Neural cell (in vitro differentiated cells): Measurements from ENCODE around the gene PDILT. TPM values are rescaled to one million over a fixed set of nuclear protein-coding genes. Genes with fewer than 3 reads are reported as not detected.

Source experiments
- H2AFZ ChIP-seq: fragments of 200-600, 300-800 bp; sonication (generic), shearing (Covaris generic); 2 replicates; pipeline ENCODE4 v1.6.0; 2014; ENCODE audit warnings: low read depth, mild to moderate bottlenecking, antibody characterized with exemption, low read length, moderate library complexity
- H3F3A ChIP-seq: fragments of 200-600 bp; shearing (Covaris generic); 2 replicates; pipeline ENCODE4 v1.6.1; 2016; ENCODE audit warnings: mild to moderate bottlenecking, moderate library complexity, mixed read lengths, antibody characterized with exemption, low read length; ENCODE audit not compliant: insufficient read depth, poor library complexity, severe bottlenecking
- H3K27ac ChIP-seq: fragments of 200-600, 300-800 bp; sonication (generic), shearing (Covaris generic); 2 replicates; pipeline ENCODE4 v1.5.1; 2014; ENCODE audit warnings: mild to moderate bottlenecking, low read length, moderate library complexity
- H3K27me3 ChIP-seq: fragments of 300-800, 200-600 bp; sonication (generic), shearing (Covaris generic); 2 replicates; pipeline ENCODE4 v1.6.0; 2014; ENCODE audit warnings: mild to moderate bottlenecking, low read depth, low read length, moderate library complexity; ENCODE audit not compliant: insufficient read depth
- H3K36me3 ChIP-seq: fragments of 300-800, 200-600 bp; sonication (generic), shearing (Covaris generic); 2 replicates; pipeline ENCODE4 v1.5.1; 2014; ENCODE audit warnings: mild to moderate bottlenecking, antibody characterized with exemption, low read length, moderate library complexity; ENCODE audit not compliant: insufficient read depth
- H3K4me2 ChIP-seq: fragments of 300-800, 200-600 bp; sonication (generic), shearing (Covaris generic); 2 replicates; pipeline ENCODE4 v1.6.0; 2014; ENCODE audit warnings: mild to moderate bottlenecking, low read length
- H3K4me3 ChIP-seq: fragments of 300-800, 200-600 bp; sonication (generic), shearing (Covaris generic); 2 replicates; pipeline ENCODE4 v1.5.1; 2014; ENCODE audit warnings: mild to moderate bottlenecking, low read length, moderate library complexity
- H3K79me2 ChIP-seq: fragments of 200-600 bp; shearing (Covaris generic); replicated peaks from 2 replicates; pipeline ENCODE4 v1.6.0; 2014; ENCODE audit warnings: mild to moderate bottlenecking, low read length, moderate library complexity; ENCODE audit not compliant: insufficient read depth
- H3K9ac ChIP-seq: fragments of 300-800, 200-600 bp; sonication (generic), shearing (Covaris generic); 2 replicates; pipeline ENCODE4 v1.6.1; 2016; ENCODE audit warnings: mild to moderate bottlenecking, low read length, mixed read lengths
- H3K9me2 ChIP-seq: fragments of 200-600 bp; shearing (Covaris generic); 2 replicates; pipeline ENCODE4 v1.6.1; 2016; ENCODE audit warnings: mild to moderate bottlenecking, low read length, mixed read lengths; ENCODE audit not compliant: insufficient read depth
- H3K9me3 ChIP-seq: fragments of 200-600, 300-800 bp; sonication (generic), shearing (Covaris generic); 2 replicates; pipeline ENCODE4 v1.6.1; 2016; ENCODE audit warnings: mild to moderate bottlenecking, mixed run types, low read length, moderate library complexity, mixed read lengths
- H4K20me1 ChIP-seq: fragments of 200-600 bp; shearing (Covaris generic); 2 replicates; pipeline ENCODE4 v1.6.1; 2016; ENCODE audit warnings: mild to moderate bottlenecking, mixed run types; ENCODE audit not compliant: insufficient read depth
- EP300 ChIP-seq: fragments of 450-650 bp; conservative IDR thresholded peaks from 2 replicates; pipeline ENCODE4 v1.6.1; 2014; ENCODE audit warnings: antibody characterized with exemption, mild to moderate bottlenecking, moderate library complexity; ENCODE audit not compliant: poor library complexity, severe bottlenecking
- EZH2 ChIP-seq: fragments of 200-600, 300-800 bp; shearing (Covaris generic), sonication (generic); IDR thresholded peaks from 2 replicates; pipeline ENCODE4 v1.6.1; 2014; ENCODE audit warnings: antibody characterized with exemption, low read length, borderline replicate concordance, mild to moderate bottlenecking; ENCODE audit not compliant: insufficient read depth, poor library complexity, severe bottlenecking
- MXI1 ChIP-seq: fragments of 450-650 bp; conservative IDR thresholded peaks from 2 replicates; pipeline ENCODE4 v1.6.1; 2014; ENCODE audit warnings: antibody characterized with exemption, mild to moderate bottlenecking; ENCODE audit not compliant: poor library complexity, severe bottlenecking
- POLR2AphosphoS5 ChIP-seq: IDR thresholded peaks from 2 replicates; pipeline ENCODE4 v1.6.1; 2012
- RAD21 ChIP-seq: fragments of 450-650 bp; conservative IDR thresholded peaks from 2 replicates; pipeline ENCODE4 v1.6.1; 2014; ENCODE audit warnings: antibody characterized with exemption, mild to moderate bottlenecking, moderate library complexity
- SMC3 ChIP-seq: fragments of 450-650 bp; conservative IDR thresholded peaks from 2 replicates; pipeline ENCODE4 v1.6.1; 2014; ENCODE audit warnings: antibody characterized with exemption, mild to moderate bottlenecking, moderate library complexity; ENCODE audit not compliant: poor library complexity
- TAF1 ChIP-seq: IDR thresholded peaks from 2 replicates; pipeline ENCODE4 v1.6.1; 2012; ENCODE audit warnings: low read depth
- polyA plus RNA-seq: library from polyadenylated mRNA; depleted of rRNA; stranded (reverse); fragments of >200 nt; gene quantifications from 2 replicates; pipeline ENCODE4 v1.2.3, GENCODE V29; 2014
- TF ChIP-seq, protein P1 (sequence below): fragments of 450-650 bp; IDR thresholded peaks from 2 replicates; pipeline ENCODE4 v1.5.1; 2014; ENCODE audit warnings: antibody characterized with exemption, mild to moderate bottlenecking, moderate library complexity; ENCODE audit not compliant: poor library complexity, severe bottlenecking
- TF ChIP-seq, protein P2 (sequence below): IDR thresholded peaks from 2 replicates; pipeline ENCODE4 v1.6.1; 2012; ENCODE audit warnings: borderline replicate concordance

The PDILT gene
- polyA plus RNA-seq, 1 donor from 2014 or later = not detected

DNA sequence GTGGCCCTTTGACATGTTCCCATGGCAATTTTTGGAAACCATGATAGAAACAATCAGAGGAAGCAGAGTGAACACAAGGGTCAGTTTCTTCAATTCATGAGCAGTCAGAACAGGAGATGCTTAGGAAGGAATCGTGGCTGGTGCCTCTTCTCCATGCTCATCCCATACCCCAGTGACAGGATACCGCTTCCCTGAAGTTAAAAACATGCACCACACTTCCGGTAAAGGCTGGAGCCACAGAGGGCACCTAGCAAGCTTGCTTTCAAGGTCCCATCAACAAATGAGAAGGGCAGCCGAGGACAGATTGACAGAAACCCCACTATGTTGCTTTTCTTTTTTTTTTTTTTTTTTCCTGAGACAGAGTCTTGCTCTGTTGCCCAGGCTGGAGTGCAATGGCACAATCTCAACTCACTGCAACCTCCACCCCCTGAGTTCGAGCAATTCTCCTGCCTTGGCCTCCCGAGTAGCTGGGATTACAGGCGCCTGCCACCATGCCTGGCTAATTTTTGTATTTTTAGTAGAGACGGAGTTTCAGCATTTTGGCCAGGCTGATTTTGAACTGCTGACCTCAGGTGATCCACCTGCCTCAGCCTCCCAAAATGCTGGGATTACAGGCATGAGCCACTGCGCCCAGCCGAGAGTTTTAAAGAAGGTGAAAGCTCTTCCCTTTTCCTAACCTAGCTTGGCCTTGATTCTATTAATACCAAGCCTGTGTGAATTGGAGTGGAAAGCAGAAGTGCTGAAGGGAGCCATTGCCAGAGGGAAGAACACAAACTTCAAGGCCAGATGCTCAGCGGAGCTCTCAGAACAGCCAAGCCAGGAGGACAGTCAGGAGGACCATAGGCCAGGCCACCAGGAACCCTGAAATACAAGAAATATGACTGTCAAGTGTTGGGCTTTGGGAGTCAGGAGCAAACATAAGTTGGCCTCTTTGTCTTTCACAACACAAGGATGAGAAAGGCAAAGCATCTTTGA lies 93.8 kb downstream of the PDILT start:
- H4K20me1 ChIP-seq = no peaks in the 10 kb centered on the region
- H3K9ac ChIP-seq = no peak overlapping the region
- H3K4me3 ChIP-seq = no peak overlapping the region
- H3K36me3 ChIP-seq = no peaks in the 10 kb centered on the region
- no peaks in the 10 kb centered on the region for H3F3A ChIP-seq
- H3K27ac ChIP-seq = no peak overlapping the region
- no peak overlapping the region for H2AFZ ChIP-seq
- H3K79me2 ChIP-seq = no peaks in the 10 kb centered on the region
- no peaks in the 10 kb centered on the region for H3K27me3 ChIP-seq
- no peak for TF ChIP-seq TAF1
- TF ChIP-seq MXI1 = no peak
- TF ChIP-seq, protein P1, sequence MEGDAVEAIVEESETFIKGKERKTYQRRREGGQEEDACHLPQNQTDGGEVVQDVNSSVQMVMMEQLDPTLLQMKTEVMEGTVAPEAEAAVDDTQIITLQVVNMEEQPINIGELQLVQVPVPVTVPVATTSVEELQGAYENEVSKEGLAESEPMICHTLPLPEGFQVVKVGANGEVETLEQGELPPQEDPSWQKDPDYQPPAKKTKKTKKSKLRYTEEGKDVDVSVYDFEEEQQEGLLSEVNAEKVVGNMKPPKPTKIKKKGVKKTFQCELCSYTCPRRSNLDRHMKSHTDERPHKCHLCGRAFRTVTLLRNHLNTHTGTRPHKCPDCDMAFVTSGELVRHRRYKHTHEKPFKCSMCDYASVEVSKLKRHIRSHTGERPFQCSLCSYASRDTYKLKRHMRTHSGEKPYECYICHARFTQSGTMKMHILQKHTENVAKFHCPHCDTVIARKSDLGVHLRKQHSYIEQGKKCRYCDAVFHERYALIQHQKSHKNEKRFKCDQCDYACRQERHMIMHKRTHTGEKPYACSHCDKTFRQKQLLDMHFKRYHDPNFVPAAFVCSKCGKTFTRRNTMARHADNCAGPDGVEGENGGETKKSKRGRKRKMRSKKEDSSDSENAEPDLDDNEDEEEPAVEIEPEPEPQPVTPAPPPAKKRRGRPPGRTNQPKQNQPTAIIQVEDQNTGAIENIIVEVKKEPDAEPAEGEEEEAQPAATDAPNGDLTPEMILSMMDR = no peak
- TF ChIP-seq SMC3 = no peak
- no peak for TF ChIP-seq EZH2
- H3K9me3 ChIP-seq = no peaks in the 10 kb centered on the region
- H3K4me2 ChIP-seq = no peak overlapping the region
- H3K9me2 ChIP-seq = no peaks in the 10 kb centered on the region

DNA sequence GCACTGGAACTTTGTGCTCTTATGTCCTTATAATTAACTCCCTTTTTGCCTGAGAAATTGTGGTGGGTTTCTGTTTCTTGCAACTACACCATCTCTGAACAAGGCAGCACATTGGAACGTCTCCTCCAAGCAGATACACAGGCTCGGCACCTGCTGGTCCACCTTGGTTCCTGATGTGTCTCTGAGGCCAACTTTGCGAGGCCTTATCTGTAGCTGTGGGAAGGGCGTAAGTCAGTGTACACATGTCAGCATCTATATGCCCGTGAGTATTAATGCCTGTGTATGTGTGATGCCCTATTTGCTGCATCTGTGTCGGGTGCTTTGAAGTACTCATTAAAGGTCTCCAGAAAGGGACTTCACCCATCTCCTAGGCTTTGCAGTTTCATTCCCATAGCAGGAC lies 94.8 kb downstream of the PDILT start:
- no peak overlapping the region for H2AFZ ChIP-seq
- no peaks in the 10 kb centered on the region for H3K36me3 ChIP-seq
- H3K4me3 ChIP-seq = no peak overlapping the region
- no peaks in the 10 kb centered on the region for H4K20me1 ChIP-seq
- no peaks in the 10 kb centered on the region for H3K27me3 ChIP-seq
- no peaks in the 10 kb centered on the region for H3K9me3 ChIP-seq
- no peaks in the 10 kb centered on the region for H3K9me2 ChIP-seq
- no peaks in the 10 kb centered on the region for H3K79me2 ChIP-seq
- H3K27ac ChIP-seq = no peak overlapping the region
- H3F3A ChIP-seq = no peaks in the 10 kb centered on the region
- no peak overlapping the region for H3K4me2 ChIP-seq
- TF ChIP-seq MXI1 = no peak
- TF ChIP-seq RAD21 = no peak
- no peak for TF ChIP-seq EP300
- TF ChIP-seq, protein P1 = no peak
- no peak for TF ChIP-seq SMC3
- TF ChIP-seq EZH2 = no peak
- TF ChIP-seq POLR2AphosphoS5 = no peak
- TF ChIP-seq TAF1 = no peak
- TF ChIP-seq, protein P2, sequence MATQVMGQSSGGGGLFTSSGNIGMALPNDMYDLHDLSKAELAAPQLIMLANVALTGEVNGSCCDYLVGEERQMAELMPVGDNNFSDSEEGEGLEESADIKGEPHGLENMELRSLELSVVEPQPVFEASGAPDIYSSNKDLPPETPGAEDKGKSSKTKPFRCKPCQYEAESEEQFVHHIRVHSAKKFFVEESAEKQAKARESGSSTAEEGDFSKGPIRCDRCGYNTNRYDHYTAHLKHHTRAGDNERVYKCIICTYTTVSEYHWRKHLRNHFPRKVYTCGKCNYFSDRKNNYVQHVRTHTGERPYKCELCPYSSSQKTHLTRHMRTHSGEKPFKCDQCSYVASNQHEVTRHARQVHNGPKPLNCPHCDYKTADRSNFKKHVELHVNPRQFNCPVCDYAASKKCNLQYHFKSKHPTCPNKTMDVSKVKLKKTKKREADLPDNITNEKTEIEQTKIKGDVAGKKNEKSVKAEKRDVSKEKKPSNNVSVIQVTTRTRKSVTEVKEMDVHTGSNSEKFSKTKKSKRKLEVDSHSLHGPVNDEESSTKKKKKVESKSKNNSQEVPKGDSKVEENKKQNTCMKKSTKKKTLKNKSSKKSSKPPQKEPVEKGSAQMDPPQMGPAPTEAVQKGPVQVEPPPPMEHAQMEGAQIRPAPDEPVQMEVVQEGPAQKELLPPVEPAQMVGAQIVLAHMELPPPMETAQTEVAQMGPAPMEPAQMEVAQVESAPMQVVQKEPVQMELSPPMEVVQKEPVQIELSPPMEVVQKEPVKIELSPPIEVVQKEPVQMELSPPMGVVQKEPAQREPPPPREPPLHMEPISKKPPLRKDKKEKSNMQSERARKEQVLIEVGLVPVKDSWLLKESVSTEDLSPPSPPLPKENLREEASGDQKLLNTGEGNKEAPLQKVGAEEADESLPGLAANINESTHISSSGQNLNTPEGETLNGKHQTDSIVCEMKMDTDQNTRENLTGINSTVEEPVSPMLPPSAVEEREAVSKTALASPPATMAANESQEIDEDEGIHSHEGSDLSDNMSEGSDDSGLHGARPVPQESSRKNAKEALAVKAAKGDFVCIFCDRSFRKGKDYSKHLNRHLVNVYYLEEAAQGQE = no peak
- no peak overlapping the region for H3K9ac ChIP-seq

Other genes starting within 250 kb of the PDILT start
- not detected in 2 replicates for gene GP2, start 77.2 kb downstream of the PDILT start, polyA plus RNA-seq
- not detected in 2 replicates for gene UMOD, start 52.0 kb downstream of the PDILT start, polyA plus RNA-seq
- gene ACSM5, start 4.8 kb upstream of the PDILT start, polyA plus RNA-seq = not detected in 2 replicates
- not detected in 2 replicates for gene ACSM2A, start 46.8 kb upstream of the PDILT start, polyA plus RNA-seq
- 0.28 TPM in 1 of 2 replicates, not detected in the other for gene ACSM2B, start 171.6 kb upstream of the PDILT start, polyA plus RNA-seq